HG03196 (cell line): ENCODE data around the gene CEP112.
"Not testable (repeated sequence)": the region's sequence is repeated elsewhere in the genome, so short reads cannot be mapped to it uniquely, and the experiment has no call there.

ENCODE experiments used
- ATAC-seq: cut with Tn5 transposase; IDR thresholded peaks from one replicate; pipeline ENCODE4 v1.9.1; 2021; ENCODE audit not compliant: unreplicated experiment

CEP112 gene

DNA sequence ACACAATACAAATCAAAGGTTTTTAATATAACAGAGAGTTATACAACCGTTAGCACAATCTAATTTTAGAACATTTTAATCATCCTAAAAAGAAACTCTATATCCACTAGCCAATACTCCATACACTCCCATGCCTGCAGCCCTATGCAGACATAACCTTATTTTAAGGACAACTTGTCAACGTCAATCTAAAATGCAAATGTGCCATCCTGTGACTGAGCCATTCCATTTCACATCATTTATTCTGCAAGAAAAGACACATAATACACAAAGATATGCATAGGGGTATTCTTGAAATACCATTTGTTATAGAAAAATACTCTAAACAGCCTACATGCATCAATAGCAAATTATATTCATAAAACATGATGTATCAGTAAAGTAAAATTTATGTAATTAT is 106.7 kb downstream of the CEP112 start:
- no peak for ATAC-seq

DNA sequence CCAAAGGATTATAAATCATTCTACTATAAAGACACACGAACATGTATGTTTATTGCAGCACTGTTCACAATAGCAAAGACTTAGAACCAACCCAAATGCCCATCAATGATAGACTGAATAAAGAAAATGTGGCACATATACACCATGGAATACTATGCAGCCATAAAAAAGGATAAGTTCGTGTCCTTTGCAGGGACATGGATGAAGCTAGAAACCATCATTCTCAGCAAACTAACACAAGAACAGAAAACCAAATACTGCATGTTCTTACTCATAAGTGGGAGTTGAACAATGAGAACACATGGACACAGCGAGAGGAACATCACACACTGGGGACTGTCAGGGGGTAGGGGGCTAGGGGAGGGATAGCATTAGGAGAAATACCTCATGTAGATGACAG is 111.3 kb downstream of the CEP112 start:
- ATAC-seq: not testable (repeated sequence)

DNA sequence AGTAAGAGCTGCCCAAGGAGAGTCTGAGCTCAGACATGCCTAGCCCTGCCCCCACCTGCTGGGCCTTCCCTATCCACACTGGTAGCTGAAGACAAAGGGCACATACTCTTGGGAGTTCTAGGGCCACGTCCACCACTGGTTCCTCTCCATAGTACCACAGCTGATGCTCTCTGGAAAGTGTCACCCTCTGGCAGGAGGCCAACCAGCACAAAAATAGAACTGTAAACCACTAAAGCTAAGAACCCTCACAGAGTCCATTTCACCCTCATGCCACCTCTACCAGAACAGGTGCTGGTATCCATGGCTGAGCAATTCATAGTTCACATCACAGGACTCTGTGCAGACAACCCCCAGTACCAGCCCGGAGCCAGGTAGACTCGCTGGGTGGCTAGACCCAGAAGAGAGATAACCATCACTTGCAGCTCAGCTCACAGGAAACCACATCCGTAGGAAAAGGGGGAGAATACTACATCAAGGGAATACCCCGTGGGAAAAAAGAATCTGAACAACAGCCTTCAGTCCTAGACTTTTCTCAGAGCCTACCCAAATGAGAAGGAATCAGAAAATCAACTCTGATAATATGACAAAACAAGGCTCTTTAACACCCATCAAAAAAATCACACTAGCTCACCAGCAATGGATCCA is 115.3 kb downstream of the CEP112 start:
- no peak for ATAC-seq

DNA sequence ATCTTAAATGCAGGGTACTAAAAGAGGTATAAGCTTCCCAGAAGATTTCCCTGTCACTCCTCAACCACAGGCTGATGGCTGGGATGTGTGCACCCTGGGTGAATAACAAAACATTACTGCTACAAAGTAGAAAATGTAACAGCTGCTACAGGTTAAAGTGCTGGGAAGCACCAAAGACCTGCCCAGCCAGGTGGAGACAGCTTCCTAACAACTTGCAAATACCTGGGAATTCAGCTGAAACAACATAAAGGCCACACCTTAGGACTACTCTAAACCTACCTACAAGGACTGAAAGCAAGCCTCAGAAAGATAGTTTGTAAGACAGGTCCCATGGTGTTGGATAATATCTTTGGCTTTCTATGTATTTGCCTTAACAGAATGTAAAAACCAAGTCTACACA is 118.5 kb downstream of the CEP112 start:
- ATAC-seq: no peak

DNA sequence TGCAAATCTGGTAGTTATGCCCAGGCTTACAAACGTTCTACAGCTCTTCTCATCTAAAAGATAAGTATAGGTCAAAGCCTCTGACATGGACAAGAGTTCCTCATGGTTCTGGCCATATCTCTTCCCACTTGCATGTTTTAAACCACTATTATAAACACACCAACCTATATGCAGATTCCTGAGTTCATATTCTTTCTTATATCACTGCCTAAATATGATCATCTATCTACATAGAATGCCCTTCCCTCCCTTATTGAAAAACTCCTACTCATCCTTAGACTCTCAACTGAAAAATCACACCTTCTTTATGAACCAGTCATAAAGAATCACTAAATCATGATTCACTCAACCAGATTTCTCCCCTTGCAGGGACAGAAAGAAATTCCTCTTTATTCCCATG is 128.2 kb downstream of the CEP112 start:
- ATAC-seq: no peak

DNA sequence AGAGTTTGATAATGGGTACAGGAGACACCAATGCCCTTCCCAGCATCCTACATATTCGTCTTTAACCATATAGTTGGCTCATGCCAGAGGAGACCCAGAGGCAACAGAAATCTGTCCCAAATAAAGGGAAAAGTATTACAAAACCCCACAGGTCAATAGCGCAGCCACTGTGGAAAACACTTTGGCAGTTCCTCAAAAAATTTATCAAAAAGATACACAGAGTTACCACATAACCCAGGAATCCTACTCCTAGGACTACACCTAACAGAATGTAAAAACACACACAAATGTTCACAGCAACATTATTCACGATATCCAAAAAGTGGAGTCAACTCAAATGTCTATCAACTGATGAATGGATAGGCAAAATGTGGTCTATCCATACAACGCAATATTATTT is 135.8 kb downstream of the CEP112 start:
- ATAC-seq: no peak

DNA sequence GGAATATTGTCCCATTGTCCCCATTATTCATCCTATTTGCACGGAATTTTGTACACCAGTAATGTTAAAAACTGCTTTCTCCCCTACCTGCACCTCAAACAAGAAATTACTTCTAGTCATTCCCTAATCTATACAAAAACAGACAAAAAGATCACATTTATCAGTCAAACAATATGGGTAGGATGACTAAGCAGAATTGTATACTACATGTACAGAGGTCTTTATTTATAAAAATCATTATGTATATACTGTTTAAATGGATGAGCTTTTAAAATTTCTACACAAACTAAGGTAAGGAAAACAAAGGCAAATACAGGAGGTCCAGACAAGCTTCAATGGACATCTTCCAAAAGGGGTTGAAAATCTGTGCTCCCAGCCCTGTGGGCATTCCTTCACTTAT is 137.7 kb downstream of the CEP112 start:
- no peak for ATAC-seq

DNA sequence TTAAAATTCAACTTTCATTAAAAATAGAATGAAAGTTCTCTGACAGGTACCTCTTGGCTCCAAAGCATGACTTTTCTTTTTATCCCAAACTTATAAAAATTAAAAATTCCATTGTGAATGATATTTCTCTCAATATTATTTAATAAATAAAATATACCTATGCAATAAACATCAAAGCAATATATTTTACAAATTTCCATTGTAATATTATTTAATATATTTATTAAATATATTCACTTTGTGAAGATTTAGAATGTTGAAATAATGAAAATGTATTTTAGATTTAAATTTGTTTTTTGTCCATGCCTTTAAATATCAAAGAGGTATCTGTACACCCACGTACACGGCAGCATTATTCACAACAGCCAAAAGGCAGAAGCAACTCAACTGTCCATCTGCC is 147.8 kb downstream of the CEP112 start:
- ATAC-seq: no peak

DNA sequence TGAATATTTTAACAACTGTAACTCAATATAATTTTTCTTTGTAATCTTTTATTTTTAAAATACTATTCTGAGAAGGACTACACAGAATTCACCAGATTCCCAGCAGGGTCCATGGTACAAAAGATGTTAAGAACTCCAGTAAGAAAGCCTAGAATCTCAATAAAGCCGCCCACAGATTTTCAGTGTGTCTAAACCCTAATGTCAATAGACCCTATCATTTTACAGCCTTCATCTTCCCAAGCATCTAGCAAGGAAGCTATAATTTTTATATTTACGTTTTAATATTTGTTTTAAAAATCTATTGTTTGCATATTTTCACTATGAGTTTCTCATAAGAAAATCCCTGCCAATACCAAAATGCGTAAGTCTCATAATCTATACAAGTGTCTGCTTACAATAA is 148.5 kb downstream of the CEP112 start:
- ATAC-seq: no peak

DNA sequence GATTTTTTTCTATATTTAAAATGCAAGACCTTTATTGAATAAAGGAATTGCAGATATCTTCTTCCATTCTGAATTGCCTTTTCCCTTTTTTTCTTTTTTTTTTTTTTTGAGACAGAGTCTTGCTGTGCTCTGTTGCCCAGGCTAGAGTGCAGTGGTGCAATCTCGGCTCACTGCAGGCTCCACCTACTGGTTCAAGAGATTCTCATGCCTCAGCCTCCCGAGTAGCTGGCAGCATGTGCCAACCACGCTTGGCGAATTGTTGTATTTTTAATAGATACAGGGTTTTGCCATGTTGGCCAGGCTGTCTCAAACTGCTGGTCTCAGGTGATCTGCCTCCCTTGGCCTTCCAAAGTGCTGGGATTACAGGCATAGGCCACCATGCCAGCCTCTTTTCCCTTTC is 151.5 kb downstream of the CEP112 start:
- no peak for ATAC-seq

DNA sequence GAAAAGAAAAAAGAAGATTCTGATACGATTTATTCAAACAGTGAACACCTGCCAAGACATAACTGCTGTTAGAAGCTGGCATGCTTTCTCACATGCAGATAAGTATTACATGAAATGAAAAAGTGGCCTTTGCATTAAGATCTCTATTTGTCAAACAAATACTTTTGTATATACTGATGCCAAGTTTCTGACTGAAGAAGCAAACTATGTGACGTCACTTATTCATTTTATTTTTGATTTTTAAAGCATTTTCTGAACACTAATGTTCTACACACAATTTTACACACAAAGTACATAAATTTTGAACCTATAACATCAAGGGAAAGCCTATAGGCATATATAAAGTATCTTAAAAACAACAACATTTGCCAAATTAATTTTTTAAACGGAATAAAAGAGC is 153.8 kb downstream of the CEP112 start:
- no peak for ATAC-seq

DNA sequence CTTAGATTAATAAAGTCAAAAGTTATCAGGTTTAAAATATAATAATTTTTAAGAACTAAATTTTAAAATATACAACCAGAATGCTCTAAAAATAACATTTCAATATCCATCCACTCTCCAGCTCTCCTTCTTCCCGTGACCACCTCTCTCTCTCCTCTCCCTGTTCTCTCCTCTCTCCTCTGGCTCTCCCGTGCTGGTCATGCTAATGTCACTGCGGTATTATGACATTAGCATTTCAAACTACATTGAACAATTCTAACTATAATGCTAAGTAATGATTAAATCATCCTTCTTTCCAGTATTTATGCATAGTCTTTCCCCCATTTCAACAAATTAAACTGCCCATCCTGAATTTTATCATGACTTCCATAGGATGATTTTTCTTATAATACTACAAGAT is 154.7 kb downstream of the CEP112 start:
- ATAC-seq: no peak

DNA sequence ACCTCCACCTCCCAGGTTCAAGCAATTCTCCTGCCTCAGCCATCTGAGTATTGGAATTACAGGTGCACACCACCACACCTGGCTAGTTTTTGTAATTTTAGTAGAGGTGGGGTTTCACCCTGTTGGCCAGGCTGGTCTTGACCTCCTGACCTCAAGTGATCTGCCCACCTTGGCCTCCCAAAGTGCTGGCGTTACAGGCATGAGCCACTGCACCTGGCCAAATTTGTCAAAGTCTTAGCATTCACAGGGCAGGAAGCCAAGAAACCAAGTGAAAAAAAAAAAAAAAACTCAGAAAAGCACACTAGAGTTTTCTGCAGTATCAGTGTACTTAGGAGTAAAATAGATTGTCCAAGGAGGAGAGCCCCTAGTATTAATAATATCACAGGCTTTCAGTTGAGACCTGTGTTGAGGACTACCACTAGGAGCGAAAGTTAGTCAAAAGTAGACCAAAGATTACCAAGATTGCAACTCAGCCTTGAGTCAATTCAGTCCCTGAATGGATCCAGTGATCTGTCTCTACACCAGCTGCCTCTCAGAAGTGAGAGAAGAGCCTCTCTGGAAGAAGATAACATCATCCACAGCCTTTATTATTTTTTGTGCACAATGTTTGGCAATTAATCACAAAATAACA is 159.7 kb downstream of the CEP112 start:
- no peak for ATAC-seq

DNA sequence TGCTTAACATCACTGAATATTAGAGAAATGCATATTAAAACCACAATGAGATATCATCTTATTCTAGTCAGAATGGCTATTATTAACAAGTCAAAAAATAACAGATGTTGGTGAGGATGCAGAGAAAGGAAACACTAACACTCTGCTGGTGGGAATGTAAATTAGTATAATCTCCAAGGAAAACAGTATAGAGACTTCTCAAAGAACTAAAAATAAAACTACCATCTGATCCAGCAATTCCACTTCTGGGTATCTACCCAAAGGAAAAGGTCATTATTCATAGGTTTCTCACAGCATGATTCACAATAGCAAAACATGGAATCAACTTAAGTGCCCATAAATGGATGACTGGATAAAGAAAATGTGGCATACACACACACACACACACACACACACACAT is 166.4 kb downstream of the CEP112 start:
- ATAC-seq: no peak

DNA sequence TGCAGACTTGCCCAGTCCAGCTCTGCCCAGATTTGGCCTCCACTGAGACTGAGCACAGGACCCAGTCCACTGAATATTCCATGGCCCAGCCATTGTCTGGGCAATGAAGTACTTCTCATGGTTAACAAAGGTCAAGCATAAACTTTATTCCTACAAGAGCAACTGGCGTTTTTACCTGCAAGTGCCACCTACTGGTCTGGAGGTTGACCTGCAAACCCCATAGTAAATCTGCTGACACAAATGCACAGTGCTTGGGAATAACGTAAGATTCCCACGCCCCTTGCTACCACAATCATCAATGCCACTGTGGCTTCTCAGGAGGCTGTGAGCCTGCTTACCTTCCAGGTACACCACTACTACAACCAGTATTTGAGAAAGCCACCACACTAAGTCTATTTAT is 170.2 kb downstream of the CEP112 start:
- ATAC-seq: no peak

DNA sequence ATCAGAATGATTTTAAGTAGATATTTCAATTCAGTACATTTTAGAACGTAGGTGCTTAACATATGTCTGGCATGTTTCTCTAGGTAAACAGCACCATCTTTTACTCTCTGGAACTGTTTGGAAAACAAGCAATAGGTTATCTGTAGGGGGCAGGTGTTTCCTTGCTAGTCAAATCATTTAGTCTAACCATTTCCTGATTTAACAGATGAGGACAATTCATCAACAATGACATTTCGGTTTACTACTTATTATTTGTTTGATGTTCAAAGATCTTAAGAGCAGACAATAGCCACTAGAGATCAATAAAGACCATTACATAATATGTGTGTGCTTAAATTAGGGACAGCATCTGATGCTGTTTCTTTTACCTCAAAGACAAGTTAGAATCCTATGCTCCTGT is 173.1 kb downstream of the CEP112 start:
- ATAC-seq: no peak

DNA sequence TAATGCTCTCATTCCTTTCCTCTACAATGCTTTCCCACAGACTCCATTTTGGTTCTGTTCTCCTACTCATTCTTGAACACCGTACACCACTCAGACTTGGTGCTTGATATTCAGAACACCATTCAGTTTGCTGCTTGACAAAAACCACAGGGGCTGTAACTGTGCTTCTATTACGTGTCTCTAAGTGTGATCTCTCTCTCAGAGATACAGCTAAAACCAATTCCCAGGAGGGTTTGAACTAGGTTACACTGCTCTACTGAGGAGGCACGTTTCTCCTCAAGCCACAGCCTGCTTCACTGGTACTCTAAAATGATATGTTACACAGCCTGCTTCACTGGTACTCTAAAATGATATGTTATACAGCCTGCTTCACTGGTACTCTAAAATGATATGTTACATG is 175.7 kb downstream of the CEP112 start:
- no peak for ATAC-seq

DNA sequence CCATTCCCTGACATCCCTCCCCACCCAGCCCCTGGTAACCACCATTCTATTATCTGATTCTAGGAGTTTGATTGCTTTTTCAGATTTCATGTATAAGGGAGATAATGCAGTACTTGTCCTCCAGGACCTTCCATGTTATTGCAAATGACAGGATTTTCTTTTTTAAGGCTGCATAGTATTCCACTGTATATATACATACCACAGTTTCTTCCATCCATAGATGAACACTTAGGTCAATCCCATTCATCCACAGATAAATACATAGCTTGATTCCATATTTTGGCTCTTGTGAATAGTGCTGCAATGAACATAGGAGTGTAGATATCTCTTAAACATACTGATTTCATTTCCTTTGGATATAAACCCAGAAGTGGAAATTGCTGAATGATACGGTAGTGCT is 183.3 kb downstream of the CEP112 start:
- no peak for ATAC-seq

DNA sequence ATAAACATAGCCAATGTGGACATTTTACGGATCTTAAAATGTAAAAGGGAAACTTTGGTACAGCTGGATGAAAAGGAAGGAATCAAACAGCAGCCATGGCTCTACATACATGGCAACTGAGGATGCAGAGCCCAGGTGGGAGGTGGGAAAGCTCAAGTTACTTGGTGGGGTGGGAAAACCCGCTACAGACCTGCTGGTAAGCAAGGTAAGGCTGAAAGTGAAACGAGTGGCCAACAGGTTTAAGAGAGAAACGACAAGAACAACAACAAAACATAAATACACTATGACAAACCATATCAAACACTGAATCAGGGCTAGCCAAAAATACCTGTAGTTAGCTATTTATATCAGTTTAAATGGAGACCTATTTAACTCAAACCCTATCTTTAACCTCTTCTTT is 185.3 kb downstream of the CEP112 start:
- no peak for ATAC-seq

DNA sequence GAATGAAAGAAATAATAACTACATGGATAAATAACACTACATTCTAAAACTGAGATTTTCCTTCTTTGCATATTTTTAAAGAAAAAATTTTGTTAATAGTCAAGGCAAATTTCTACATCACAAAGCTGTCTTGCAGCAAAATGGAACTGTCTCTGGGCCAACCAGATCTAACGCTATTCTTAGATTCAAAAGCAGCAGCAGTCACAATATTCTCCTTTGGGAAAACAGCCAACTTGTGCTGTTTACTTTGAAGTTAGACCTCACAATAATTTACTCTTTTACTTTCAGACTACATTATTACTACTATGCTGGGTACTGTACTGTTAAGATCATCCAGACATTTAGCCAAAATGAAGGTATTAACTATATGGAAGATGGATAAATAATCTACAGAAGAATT is 189.1 kb downstream of the CEP112 start:
- no peak for ATAC-seq

DNA sequence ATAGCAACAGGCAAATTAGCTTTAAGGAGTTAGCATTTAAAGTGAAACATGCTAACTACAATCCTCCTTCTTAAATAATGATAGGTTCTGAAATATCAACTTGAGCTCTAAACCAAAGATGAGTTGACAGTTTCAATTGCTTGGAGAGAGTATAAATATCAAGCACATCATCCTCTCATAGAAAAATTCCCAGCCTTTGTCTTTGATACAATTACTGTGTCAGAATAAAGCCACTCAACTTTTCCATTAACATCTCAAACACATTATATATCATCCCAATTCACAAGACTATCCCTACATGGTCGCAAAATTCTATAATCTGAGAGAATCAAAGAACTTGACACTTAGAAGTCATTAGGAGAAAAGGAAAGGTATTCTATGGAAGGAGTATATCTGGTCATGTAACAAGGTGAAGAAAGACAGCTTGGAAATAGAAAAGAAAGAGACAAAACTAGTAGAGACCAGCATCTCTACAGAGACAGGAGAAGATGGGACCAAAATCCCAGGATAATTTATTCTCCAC is 189.8 kb downstream of the CEP112 start:
- no peak for ATAC-seq

DNA sequence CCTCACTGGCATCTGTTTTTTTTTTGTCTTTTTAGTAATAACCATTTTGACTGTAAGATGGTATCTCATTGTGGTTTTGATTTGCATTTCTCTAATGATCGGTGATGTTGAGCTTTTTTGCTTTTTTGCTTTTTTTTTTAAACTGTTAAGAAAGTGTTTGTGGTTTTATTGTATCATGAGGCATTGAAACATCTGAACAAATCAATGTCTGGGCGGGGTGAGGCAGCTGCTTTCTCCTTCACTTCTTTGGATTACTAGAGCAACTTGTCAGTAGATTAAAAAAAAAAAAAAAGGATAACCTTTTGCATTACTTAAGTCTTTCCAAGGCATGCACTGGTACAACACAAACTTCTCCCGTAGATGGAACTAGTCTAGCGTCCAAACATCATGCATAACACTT is 191.7 kb downstream of the CEP112 start:
- no peak for ATAC-seq

DNA sequence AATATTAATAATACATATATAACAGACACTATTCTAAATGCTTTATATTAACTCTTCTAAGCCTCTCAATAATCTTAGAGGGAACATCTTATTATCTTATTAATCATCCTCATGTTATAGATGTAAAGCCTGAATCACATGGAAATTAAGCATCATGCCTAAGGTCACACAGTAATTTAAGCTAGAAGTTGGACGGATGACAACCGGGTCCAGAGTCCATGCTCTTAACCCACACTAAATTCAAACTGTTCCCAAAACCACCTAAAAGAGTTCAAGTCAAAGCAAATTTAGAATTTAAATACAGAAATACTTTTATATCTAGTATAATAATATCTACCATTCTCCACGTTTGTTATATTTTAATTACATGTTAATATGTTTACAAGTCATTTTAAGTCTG is 193.3 kb downstream of the CEP112 start:
- no peak for ATAC-seq
